HG03196 (cell line): Measurements from ENCODE around the gene UGT1A6.

Experiments
- ATAC-seq: cut with Tn5 transposase; IDR thresholded peaks from one replicate; pipeline ENCODE4 v1.9.1; 2021; ENCODE audit not compliant: unreplicated experiment

UGT1A6 gene

GRCh38 chr2:233799087-233799665, 106.5 kb downstream of the UGT1A6 start:
- no peak for ATAC-seq

- ATAC-seq, result no peak
Observed at GRCh38 chr2:233799716-233800115, 107.0 kb downstream of the UGT1A6 start.

- no peak for ATAC-seq
Observed at GRCh38 chr2:233800208-233800607, 107.5 kb downstream of the UGT1A6 start.

- ATAC-seq, result no peak
Observed at GRCh38 chr2:233801357-233802131, 108.9 kb downstream of the UGT1A6 start.

- ATAC-seq, result no peak
Observed at GRCh38 chr2:233802132-233802815, 109.6 kb downstream of the UGT1A6 start.

GRCh38 chr2:233803292-233803911, 110.7 kb downstream of the UGT1A6 start:
- ATAC-seq, result no peak

GRCh38 chr2:233803994-233804393, 111.3 kb downstream of the UGT1A6 start:
- ATAC-seq, result no peak

- no peak for ATAC-seq
Observed at GRCh38 chr2:233807215-233807865, 114.7 kb downstream of the UGT1A6 start.

GRCh38 chr2:233807966-233808935, 115.6 kb downstream of the UGT1A6 start:
- ATAC-seq, result no peak

- no peak for ATAC-seq
Observed at GRCh38 chr2:233810385-233810784, 117.7 kb downstream of the UGT1A6 start.

GRCh38 chr2:233811087-233811486, 118.4 kb downstream of the UGT1A6 start:
- no peak for ATAC-seq

- no peak for ATAC-seq
Observed at GRCh38 chr2:233811732-233812131, 119.0 kb downstream of the UGT1A6 start.

- ATAC-seq, result no peak
Observed at GRCh38 chr2:233813236-233814055, 120.8 kb downstream of the UGT1A6 start.

- no peak for ATAC-seq
Observed at GRCh38 chr2:233814056-233814835, 121.6 kb downstream of the UGT1A6 start.

- no peak for ATAC-seq
Observed at GRCh38 chr2:233815861-233816260, 123.2 kb downstream of the UGT1A6 start.

- ATAC-seq, result no peak
Observed at GRCh38 chr2:233816334-233816733, 123.6 kb downstream of the UGT1A6 start.

GRCh38 chr2:233816771-233817170, 124.1 kb downstream of the UGT1A6 start:
- ATAC-seq, result no peak

GRCh38 chr2:233817361-233817911, 124.7 kb downstream of the UGT1A6 start:
- no peak for ATAC-seq
